Coronary artery (tissue), 2 donors: ENCODE measurements around the gene GOLGA7B.

Experiments
- DNase-seq: peaks from one replicate; pipeline ENCODE4 v3.0.0-alpha.2; 2017; ENCODE audit warnings: low spot score
- H3K27ac ChIP-seq, 2 donors: fragments of 200-600 bp; sonication (generic); one replicate each; pipeline ENCODE4 v1.5.1; 2016 to 2019
- H3K4me3 ChIP-seq: fragments of 200-600 bp; sonication (generic); 2 replicates; pipeline ENCODE4 v1.5.1; 2016; ENCODE audit warnings: mild to moderate bottlenecking, moderate library complexity
- TF ChIP-seq, protein P1 (sequence below): fragments of 200-600 bp; sonication (generic); IDR thresholded peaks from one replicate; pipeline ENCODE4 v1.5.1; 2019; ENCODE audit warnings: antibody characterized with exemption

Gene GOLGA7B

DNA sequence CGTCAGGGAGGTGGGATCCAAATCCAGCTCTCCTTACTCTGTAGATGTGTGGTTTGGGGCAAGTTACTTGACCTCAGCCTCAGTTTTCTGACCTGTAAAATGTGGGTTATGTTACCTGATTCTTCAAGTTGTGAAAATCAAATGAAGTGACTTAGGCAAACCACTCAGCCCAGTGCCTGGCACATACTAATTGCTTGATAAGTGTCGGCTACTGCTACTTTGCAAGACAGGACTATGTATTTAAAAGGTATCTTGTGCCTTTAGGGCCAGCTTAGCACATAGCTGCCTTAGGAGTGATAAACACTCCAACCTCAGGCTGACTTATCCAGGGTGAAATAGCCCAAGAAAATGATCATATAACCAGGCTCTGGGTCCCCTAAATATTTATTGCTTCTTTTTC lies 42.9 kb downstream of the GOLGA7B start:
- Histone ChIP-seq H3K27ac (no peak overlapping the region), H3K4me3 (no peak overlapping the region)
- TF ChIP-seq, protein P1, sequence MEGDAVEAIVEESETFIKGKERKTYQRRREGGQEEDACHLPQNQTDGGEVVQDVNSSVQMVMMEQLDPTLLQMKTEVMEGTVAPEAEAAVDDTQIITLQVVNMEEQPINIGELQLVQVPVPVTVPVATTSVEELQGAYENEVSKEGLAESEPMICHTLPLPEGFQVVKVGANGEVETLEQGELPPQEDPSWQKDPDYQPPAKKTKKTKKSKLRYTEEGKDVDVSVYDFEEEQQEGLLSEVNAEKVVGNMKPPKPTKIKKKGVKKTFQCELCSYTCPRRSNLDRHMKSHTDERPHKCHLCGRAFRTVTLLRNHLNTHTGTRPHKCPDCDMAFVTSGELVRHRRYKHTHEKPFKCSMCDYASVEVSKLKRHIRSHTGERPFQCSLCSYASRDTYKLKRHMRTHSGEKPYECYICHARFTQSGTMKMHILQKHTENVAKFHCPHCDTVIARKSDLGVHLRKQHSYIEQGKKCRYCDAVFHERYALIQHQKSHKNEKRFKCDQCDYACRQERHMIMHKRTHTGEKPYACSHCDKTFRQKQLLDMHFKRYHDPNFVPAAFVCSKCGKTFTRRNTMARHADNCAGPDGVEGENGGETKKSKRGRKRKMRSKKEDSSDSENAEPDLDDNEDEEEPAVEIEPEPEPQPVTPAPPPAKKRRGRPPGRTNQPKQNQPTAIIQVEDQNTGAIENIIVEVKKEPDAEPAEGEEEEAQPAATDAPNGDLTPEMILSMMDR, result no peak
- DNase-seq, result no peak

DNA sequence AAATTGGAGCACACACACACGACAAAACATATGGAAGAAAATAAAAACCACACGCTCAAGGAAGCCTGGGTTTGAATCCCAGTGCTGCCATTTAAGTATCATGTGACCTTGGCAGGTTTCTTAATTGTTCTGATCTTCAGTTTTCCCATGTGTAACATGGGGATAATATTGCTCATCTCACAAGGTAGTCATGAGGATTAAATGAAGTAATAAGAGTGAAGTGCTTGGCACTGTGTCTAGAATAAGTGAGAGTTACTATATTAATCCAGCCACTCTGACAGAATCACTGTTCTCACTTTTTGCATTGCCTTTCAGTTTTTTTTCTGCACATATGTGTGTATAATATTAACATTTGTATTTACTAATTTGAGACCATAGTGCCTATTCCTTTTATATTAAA lies 43.3 kb downstream of the GOLGA7B start:
- H3K27ac ChIP-seq, result no peak overlapping the region
- no peak for DNase-seq
- TF ChIP-seq, protein P1, result no peak
- H3K4me3 ChIP-seq, result no peak overlapping the region

DNA sequence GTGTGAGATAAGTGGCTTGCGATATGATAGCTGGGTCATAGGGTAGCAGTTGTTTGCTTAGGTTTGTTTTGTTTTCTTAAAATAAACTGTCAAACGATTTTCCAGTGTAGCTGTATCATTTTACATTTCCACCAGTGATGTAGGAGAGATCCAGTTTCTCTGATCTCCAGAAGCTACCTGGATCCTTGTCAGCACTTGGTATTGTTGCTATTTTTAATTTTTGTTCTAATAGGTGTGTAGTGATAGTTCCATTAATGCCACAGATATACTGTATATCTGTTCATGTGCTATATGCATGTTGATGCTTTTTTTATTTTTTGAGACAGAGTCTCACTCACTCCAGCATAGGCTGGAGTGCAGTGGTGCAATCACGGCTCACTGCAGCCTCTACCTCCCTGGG lies 44.4 kb downstream of the GOLGA7B start:
- TF ChIP-seq, protein P1, result no peak
- Histone ChIP-seq H3K4me3 (no peak overlapping the region), H3K27ac (no peak overlapping the region)
- DNase-seq, result no peak

DNA sequence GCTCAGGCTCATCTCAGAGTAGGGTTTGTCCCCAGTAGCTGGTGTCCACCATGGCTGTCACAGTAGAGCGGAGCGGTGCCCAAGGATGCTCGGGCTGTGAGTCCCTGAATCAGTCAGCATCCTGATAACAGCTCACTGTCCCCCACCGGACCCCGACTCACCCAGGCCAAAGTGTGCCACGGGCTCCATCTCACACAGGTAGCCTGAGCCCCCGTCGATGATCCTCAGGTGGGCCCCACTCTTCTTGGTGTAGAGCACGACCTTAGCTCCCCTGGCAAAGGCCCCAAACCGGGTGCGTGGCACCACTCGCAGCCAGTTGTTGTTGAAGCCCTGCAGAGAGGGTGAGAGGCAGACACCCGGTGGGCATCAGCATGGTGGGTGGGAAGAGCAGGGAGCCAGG lies 45.4 kb downstream of the GOLGA7B start:
- no peak overlapping the region for H3K4me3 ChIP-seq
- DNase-seq, result no peak
- TF ChIP-seq, protein P1, result no peak

DNA sequence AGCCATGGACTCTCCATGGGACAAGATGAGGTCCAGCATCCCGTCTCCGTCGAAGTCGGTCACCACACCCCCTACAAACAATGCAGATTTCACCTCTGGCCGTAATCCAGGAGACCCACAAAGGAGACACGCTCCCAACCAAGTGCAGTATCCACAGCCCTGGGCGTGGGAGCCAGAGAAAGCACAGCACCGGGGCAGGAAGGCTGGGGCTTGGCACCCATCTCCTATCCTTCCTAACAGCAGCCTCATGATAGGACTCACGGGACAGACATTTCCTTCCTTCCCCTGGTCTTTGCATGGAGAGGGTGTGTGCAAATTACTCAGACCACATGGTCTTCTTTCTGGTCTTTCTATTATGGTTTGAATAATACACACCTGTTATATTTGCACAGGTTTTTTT lies 46.3 kb downstream of the GOLGA7B start:
- TF ChIP-seq, protein P1, result no peak
- no peak for DNase-seq
- H3K27ac ChIP-seq, result no peak overlapping the region
- H3K4me3 ChIP-seq, result no peak overlapping the region

More for the DNA sequence above, 45.4 kb downstream of the GOLGA7B start:
- H3K27ac ChIP-seq, result no peak overlapping the region

DNA sequence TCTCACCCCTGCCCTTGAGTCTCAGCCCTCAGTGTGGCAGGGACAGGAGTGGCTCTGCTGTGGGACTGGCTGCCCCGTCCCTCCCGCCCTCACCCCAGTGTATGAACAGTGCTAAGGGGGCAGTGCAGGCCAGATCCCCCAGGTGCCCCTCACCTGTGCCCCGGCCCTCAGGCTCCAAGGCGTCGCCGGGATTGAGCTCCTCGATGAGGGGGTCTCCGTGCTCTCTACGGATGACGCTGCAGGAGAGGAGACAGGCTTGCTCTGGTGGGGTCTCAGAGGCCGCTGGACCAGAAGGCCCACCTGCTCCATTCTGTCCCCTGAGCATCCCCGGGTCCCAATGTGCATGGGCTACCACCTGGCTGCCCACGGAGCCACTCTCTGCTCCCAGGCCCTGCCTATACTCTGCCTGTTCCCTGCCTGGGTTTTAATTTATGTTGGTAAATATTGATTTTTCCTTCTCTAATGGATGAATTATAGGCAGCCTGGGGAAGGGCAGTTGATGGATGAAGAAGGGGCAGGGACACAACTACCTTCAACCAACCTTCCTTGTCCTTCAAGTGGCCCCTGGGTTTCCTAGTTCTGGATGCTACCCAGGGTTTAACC lies 47.2 kb downstream of the GOLGA7B start:
- DNase-seq, result no peak
- H3K27ac ChIP-seq, result no peak overlapping the region
- H3K4me3 ChIP-seq, result no peak overlapping the region
- TF ChIP-seq, protein P1, result no peak

DNA sequence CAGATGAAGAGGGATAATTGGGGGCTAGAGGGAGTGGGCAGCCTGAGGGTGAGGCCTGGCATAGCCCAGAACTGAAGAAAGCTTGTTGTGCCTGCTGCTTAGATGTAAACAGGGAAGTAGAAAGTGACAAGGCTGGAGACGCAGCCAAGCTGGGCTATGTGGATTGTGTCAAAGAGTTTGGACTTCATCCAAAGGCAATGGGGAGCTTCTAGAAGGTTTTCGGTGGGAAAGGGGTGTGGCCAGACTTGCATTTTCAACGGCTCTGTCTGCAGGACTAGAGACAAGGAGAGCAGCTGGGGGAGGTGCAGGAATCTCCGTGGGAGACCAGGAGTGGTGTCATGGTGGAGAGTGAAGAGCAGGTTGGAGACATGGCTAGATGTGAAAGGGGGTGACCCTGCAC lies 48.8 kb downstream of the GOLGA7B start:
- H3K27ac ChIP-seq, result no peak overlapping the region
- no peak overlapping the region for H3K4me3 ChIP-seq
- TF ChIP-seq, protein P1, result no peak
- DNase-seq, result no peak
